ENCODE results near the gene CETN3.

GRCh38 chr5:90359073-90359920, 50.3 kb downstream of the CETN3 start:
- no peak for TF ChIP-seq CTCF (IDR thresholded peaks at IDR 0.05)
- no peak for TF ChIP-seq POLR2A (IDR thresholded peaks at IDR 0.05)

Data from body of pancreas (tissue), 4 donors.